OCI-LY1 (cell line): ENCODE measurements around the gene PRKCB.

Experiments used
- EZH2 ChIP-seq: fragments of 200-600 bp; sonication (generic), shearing (Covaris generic); IDR thresholded peaks from 2 replicates; pipeline ENCODE4 v1.8.0; 2017; ENCODE audit warnings: borderline replicate concordance, mixed run types, mild to moderate bottlenecking, antibody characterized with exemption, low read length, moderate library complexity, mixed read lengths
- TF ChIP-seq, protein P1 (sequence below): fragments of 200-600 bp; sonication (generic), shearing (Covaris generic); IDR thresholded peaks from 2 replicates; pipeline ENCODE4 v1.5.1; 2017; ENCODE audit warnings: mild to moderate bottlenecking, antibody characterized with exemption, low read length, moderate library complexity, mixed read lengths

DNA sequence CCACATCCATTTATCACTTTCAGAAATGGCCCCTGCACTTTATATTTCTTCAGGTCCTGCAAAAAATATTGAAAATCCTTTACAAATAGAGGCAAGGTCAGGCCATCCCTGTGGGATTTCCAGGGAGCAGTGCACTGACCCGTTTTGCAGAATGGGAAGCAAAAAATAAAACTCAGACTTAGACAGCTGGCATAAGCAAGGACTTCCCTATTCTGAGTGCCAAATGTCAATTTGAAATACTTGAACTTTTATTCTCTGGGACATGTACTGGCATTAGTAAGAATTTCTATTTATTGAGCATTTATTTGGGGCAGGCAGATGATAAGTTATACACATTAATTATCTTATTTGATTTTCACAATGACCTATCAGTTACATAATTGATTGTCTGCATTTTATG lies 32.4 kb downstream of the PRKCB start:
- TF ChIP-seq, protein P1, sequence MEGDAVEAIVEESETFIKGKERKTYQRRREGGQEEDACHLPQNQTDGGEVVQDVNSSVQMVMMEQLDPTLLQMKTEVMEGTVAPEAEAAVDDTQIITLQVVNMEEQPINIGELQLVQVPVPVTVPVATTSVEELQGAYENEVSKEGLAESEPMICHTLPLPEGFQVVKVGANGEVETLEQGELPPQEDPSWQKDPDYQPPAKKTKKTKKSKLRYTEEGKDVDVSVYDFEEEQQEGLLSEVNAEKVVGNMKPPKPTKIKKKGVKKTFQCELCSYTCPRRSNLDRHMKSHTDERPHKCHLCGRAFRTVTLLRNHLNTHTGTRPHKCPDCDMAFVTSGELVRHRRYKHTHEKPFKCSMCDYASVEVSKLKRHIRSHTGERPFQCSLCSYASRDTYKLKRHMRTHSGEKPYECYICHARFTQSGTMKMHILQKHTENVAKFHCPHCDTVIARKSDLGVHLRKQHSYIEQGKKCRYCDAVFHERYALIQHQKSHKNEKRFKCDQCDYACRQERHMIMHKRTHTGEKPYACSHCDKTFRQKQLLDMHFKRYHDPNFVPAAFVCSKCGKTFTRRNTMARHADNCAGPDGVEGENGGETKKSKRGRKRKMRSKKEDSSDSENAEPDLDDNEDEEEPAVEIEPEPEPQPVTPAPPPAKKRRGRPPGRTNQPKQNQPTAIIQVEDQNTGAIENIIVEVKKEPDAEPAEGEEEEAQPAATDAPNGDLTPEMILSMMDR = no peak
- TF ChIP-seq EZH2 = no peak
